Umbilical cord (tissue), 1 donor: Measurements from ENCODE around the gene NR1H4. TPM values are rescaled to one million over a fixed set of nuclear protein-coding genes. Genes with fewer than 3 reads are reported as not detected.

ENCODE experiments used
- total RNA-seq: library from RNA; depleted of rRNA; stranded (reverse); fragments of >200 nt; gene quantifications from one replicate; pipeline ENCODE4 v1.2.3, GENCODE V29; 2014; ENCODE audit warnings: low replicate concordance; ENCODE audit not compliant: insufficient read depth

NR1H4 gene
- total RNA-seq, 1 donor from 2014 or later = 1.7 TPM

Other genes with a start within 250 kb of the NR1H4 start
- gene DEPDC4, start 206.8 kb upstream of the NR1H4 start, total RNA-seq = not detected
- 35.9 TPM for gene SCYL2, start 206.7 kb upstream of the NR1H4 start, total RNA-seq
- 1.7 TPM for gene SLC17A8, start 116.8 kb upstream of the NR1H4 start, total RNA-seq
- gene GAS2L3, start 99.8 kb downstream of the NR1H4 start, total RNA-seq = 16.4 TPM